ENCODE data around the gene WDR75.
"Not testable (repeated sequence)": the region's sequence is repeated elsewhere in the genome, so short reads cannot be mapped to it uniquely, and the experiment has no call there.

WDR75 gene

GRCh38 chr2:189441709-189442074 lies 418 bp downstream of the WDR75 start:
- no peak for DNase-seq (ENCODE audit: low read depth)

DNA sequence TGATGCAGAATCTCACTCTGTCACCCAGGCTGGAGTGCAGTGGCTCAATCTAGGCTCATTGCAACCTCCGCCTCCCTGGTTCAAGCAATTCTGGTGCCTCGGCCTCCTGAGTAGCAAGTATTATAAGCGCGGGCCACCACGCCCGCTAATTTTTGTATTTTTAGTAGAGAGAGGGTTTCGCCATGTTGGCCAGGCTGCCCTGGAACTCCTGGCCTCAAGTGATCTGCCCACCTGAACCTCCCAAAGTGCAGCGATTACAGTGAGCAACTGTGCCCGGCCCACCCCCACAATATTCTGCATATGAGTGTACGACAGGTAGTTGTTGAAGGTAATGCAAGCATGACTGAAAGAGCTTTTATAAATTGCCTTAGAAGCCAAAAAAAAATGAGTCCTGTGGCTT lies 1.2 kb downstream of the WDR75 start:
- no peak for DNase-seq (ENCODE audit: low read depth)

DNA sequence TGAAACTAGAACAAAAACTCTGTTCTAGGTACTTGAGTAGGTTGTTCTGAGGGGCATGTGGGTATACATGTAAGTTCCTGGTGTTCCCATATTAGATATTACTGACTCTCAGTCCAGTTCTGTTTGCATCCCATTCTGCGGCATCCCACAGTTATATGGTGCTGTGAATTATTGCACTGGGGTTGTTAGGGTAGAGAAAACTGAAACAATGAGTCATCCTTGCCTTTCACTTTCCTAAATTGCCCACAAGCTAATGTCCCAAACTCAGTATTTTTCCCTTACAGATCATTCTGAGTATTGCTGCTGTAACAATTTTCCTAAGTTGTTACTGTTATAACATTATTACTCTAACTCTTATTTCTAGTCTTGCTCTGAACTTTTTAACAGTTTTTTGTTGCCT lies 3.0 kb downstream of the WDR75 start:
- peak; percentile 25 for DNase-seq (ENCODE audit: low read depth)

- no peak for DNase-seq (ENCODE audit: low read depth)
Measured at GRCh38 chr2:189446780-189447179, 5.5 kb downstream of the WDR75 start.

DNA sequence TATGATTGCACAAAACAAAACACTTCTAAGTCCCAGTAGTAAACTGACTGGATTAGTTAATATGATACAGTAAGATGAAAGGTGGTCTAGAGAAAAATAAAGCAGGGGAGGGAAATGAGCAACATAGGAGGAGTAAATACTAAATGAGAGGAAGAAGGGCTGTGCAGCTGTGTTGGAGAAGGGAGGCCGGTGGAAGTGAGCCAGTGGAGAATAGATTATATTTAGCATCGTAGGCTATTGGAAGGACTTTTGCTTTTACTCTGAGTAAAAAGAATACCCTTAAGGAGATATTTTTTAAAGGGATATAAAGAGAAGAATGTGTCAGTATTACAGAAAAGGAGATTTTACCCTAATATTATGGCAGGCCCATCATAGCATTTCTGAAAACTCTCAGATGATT lies 12.7 kb downstream of the WDR75 start:
- no peak for DNase-seq (ENCODE audit: low read depth)

DNA sequence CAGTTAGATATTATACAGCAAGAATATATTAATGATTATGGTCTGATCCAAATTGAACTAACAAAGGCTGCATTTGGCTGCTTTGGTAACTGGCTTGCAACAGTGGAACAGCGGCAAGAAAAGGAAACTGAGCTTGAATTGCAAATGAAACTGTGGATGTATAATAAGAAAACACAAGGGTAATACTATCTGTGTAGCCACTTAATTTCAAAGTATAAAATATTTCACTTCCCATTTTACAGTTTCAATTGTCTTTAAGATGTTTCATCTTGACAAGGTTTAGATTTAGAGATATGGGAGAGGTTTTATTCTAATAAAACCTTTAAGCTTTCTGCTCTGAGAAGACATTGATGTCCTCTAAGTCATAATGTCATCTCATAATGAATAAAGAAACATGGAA lies 23.8 kb downstream of the WDR75 start:
- no peak for DNase-seq (ENCODE audit: low read depth)

GRCh38 chr2:189465478-189465877 lies 24.2 kb downstream of the WDR75 start:
- no peak for DNase-seq (ENCODE audit: low read depth)

DNA sequence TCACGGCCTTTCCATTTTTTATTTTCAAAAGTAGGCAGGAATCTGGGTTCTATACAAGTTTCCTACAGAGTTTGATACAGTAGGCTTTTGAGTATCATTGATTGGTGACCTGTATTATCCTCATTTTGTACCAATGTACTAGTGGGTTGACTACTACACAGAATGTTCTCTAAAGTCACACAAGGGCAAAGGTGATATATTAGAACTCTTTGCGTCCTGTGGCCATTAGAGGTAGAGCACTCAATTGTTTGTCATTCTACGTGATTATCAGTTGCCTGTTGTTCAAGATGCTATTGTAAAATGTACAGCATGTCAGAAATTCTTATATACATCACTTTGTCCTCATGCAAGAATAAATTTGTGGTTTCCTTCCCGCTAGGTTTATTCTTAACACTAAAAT lies 24.8 kb downstream of the WDR75 start:
- no peak for DNase-seq (ENCODE audit: low read depth)

GRCh38 chr2:189466656-189467055 lies 25.4 kb downstream of the WDR75 start:
- DNase-seq (ENCODE audit: low read depth), result peak; percentile 29

GRCh38 chr2:189467160-189467559 lies 25.9 kb downstream of the WDR75 start:
- DNase-seq (ENCODE audit: low read depth), result no peak

GRCh38 chr2:189467593-189467992 lies 26.3 kb downstream of the WDR75 start:
- DNase-seq (ENCODE audit: low read depth), result no peak

DNA sequence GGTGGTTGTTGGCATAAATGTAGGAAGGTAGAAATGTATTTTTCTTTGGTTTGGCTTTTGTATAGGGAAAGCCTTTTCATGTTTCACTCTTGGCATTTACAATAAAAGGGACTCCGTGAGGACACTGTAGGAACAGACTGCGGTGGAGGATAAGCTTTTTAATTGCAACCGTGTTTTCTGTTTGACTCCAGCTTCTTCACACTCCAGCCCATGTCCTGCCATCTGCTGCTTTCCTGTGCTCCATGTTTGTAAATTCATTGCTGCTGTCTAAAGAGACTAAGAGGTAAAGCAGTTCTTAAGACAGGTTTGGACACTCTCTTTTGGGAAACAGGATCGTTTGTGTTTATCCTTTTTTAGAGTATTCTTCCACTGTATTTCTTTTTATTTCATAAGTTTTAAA lies 33.3 kb downstream of the WDR75 start:
- DNase-seq (ENCODE audit: low read depth), result no peak

DNA sequence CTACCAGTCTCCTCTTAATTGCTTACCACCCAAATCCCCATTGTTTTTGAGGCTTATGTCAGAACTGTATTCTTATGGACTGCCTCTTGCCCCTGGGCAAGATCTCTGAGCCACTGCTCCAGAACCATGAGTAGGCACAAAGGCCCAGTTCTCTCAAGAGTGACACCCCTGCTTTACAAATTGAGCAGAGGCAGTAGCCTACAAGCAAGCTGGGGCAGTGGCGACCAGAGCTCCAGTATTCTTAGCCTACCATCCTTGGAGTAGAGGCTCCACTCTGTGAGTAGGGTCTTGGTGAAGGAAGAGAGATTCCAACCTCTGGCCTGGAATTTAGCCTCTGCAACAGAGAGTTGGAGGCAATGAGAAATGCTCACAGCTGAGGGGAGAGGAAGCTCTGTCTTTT lies 36.5 kb downstream of the WDR75 start:
- no peak for DNase-seq (ENCODE audit: low read depth)

- DNase-seq (ENCODE audit: low read depth), result not testable (repeated sequence)
Measured at GRCh38 chr2:189478289-189478688, 37.0 kb downstream of the WDR75 start.

- no peak for DNase-seq (ENCODE audit: low read depth)
Measured at GRCh38 chr2:189481071-189481470, 39.8 kb downstream of the WDR75 start.

GRCh38 chr2:189483571-189483970 lies 42.3 kb downstream of the WDR75 start:
- DNase-seq (ENCODE audit: low read depth), result no peak

DNA sequence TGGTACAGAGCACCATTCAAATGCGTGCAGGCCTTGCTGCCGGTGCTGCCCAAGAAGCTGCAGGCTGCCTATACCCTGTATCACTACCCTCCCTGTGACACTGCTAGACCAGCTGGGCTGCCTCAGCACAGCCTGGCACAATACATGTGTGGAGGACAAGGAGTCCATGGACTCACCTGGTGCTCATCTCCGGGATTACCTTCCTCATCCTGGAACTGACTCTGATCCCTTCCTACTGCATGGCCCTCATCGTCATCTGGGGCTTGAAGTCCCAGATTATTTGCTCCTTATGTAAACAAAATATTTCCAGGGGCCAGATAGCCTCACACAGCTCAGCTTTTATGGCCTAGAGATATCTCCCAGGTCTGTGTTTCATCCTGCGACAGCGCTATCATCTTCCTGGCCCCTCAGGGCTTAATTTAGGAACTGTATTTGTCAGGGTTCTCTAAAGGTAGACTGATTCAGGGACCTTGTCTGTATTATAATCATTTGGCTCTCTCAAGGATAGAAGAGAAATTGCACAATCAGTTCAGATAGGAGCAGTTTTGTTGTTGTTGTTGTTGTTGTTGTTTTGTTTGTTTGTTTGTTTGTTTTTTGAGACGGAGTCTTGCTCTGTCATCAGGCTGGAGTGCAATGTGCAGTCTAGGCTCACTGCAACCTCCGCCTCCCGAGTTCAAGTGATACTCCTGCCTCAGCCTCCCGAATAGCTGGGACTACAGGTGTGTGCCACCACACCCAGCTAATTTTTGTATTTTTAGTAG lies 42.9 kb downstream of the WDR75 start:
- DNase-seq (ENCODE audit: low read depth), result no peak

GRCh38 chr2:189485146-189485545 lies 43.9 kb downstream of the WDR75 start:
- no peak for DNase-seq (ENCODE audit: low read depth)

DNA sequence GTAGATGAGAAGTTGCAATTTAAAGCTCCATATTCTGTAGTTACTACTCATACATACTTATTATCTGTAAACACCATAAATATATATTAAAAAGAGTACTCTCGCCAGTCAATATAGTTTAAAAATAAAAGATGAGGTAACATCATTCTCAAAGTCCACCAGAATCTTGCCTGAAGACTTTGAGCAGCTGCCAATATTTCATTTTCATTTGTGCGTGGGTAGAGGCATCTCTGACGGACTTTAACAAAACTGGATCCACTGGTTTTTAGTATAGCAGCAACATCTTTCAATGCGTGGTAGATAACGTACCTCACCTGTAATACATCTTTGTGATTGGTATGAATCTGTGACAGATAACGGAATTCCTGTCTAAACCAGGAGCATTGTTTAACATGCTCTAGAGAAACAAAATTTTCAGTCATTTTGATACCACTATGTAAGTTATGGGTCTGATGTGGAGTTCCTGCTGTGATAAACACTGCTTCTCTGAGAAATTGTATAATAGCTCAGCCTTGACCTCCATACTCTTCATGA lies 45.0 kb downstream of the WDR75 start:
- DNase-seq (ENCODE audit: low read depth), result no peak

DNA sequence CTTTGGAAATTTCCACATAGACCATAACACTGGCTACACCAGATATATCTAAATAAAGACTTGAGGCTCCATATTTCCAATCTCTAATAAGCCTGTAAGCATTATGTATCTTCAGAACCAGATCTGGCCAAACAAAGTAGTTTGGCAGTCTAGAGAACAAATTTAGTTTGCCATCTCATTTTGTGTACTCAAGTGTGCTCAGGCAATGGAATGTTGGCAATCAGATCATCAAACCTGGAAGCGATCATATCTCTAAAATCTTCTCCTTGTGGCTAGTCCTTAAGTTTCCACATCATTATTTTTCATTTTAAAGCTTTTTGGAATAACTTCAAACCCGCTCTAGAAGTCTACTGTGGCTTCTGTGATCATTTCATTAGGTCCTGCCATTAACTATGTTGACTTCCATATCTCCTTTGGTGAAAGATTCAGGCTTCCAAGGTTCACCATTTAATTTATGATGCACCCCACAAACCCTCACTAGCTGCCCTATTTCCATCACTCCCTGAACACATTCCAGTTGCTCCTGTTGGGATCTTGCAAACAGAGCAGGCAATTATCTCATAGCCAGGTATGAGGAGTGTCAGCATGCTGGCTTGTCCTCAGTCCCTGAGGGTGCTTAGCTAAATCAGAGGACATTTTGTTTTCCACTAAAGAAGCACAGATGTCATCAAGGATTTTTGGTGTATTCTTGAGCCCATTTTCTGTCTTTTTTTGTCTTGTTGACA lies 46.2 kb downstream of the WDR75 start:
- DNase-seq (ENCODE audit: low read depth), result peak; percentile 3

GRCh38 chr2:189488008-189488310 lies 46.7 kb downstream of the WDR75 start:
- no peak for DNase-seq (ENCODE audit: low read depth)

GRCh38 chr2:189492451-189492850 lies 51.2 kb downstream of the WDR75 start:
- DNase-seq (ENCODE audit: low read depth), result peak; percentile 15

- no peak for DNase-seq (ENCODE audit: low read depth)
Measured at GRCh38 chr2:189498205-189498604, 56.9 kb downstream of the WDR75 start.

- no peak for DNase-seq (ENCODE audit: low read depth)
Measured at GRCh38 chr2:189499137-189499536, 57.9 kb downstream of the WDR75 start.

Data from EH (cell line).